Common myeloid progenitor, CD34-positive (primary cell): Measurements from ENCODE around the gene UFD1.
"Not testable (repeated sequence)": the region's sequence is repeated elsewhere in the genome, so short reads cannot be mapped to it uniquely, and the experiment has no call there.

Source experiments
- CTCF ChIA-PET: fragments of 350-600 bp; sonication (Branson Sonifier 250); formaldehyde crosslinking; loops from one replicate; lab custom pipeline; 2021; ENCODE audit warnings: antibody characterized with exemption; lab: Charles Lee
- POLR2A ChIA-PET: fragments of 350-600 bp; sonication (Branson Sonifier 250); formaldehyde crosslinking; loops from one replicate; lab custom pipeline; 2021; ENCODE audit warnings: antibody characterized with exemption; lab: Charles Lee
- DNase-seq, 3 donors: peaks; one replicate each; pipeline versions ENCODE4 v3.0.0 to v3.0.0-alpha.2; 2013
- H3K27ac ChIP-seq, 2 experiments: 1 replicate in 1 of 2; 2 replicates in 1 of 2; pipeline ENCODE4 v1.7.0; 2013; ENCODE audit warnings: inconsistent platforms in 2 of 2, low read length in 2 of 2, mild to moderate bottlenecking in 2 of 2, low read depth in 1 of 2, moderate library complexity in 1 of 2; ENCODE audit not compliant: severe bottlenecking in 2 of 2, insufficient read depth in 1 of 2, poor library complexity in 1 of 2
- H3K27me3 ChIP-seq, 5 experiments: replicated peaks in 2 of 5; 1 replicate in 3 of 5; 2 replicates in 2 of 5; pipeline versions ENCODE4 v1.6.1 to v1.7.0; 2013; ENCODE audit warnings: low read length in 4 of 5, mild to moderate bottlenecking in 2 of 5, moderate library complexity in 2 of 5, inconsistent platforms in 1 of 5; ENCODE audit not compliant: insufficient read depth in 5 of 5, control insufficient read depth in 4 of 5
- H3K36me3 ChIP-seq, 4 experiments: 1 replicate in 2 of 4; 2 replicates in 2 of 4; pipeline versions ENCODE4 v1.6.1 to v1.7.0; 2013; ENCODE audit warnings: low read length in 3 of 4, control low read depth in 1 of 4, mild to moderate bottlenecking in 1 of 4; ENCODE audit not compliant: control insufficient read depth in 4 of 4, insufficient read depth in 4 of 4
- H3K4me1 ChIP-seq, 4 experiments: 1 replicate in 3 of 4; 2 replicates in 1 of 4; pipeline versions ENCODE4 v1.6.1 to v1.7.1; 2013; ENCODE audit warnings: low read length in 3 of 4, mild to moderate bottlenecking in 3 of 4, control low read depth in 1 of 4, inconsistent platforms in 1 of 4, moderate library complexity in 1 of 4; ENCODE audit not compliant: control insufficient read depth in 4 of 4, insufficient read depth in 4 of 4; ENCODE audit errors: control extremely low read depth in 1 of 4
- H3K4me3 ChIP-seq, 7 experiments: 1 replicate in 4 of 7; 2 replicates in 3 of 7; pipeline versions ENCODE4 v1.5.1 to v1.7.0; 2013; ENCODE audit warnings: mild to moderate bottlenecking in 7 of 7, low read length in 6 of 7, moderate library complexity in 6 of 7, inconsistent platforms in 2 of 7, low read depth in 2 of 7, control low read depth in 1 of 7; ENCODE audit not compliant: insufficient read depth in 4 of 7, control insufficient read depth in 1 of 7; ENCODE audit errors: extremely low read depth in 1 of 7
- H3K9me3 ChIP-seq, 5 experiments: 1 replicate in 4 of 5; 2 replicates in 1 of 5; pipeline versions ENCODE4 v1.6.1 to v1.7.1; 2013; ENCODE audit warnings: low read length in 4 of 5, mild to moderate bottlenecking in 2 of 5, inconsistent platforms in 1 of 5, low read depth in 1 of 5, moderate library complexity in 1 of 5; ENCODE audit not compliant: control insufficient read depth in 4 of 5, insufficient read depth in 2 of 5; ENCODE audit errors: control extremely low read depth in 1 of 5
- WGBS: methylation state at CpG from one replicate; pipeline ENCODE4 v1.1.5; 2013; ENCODE audit not compliant: insufficient coverage; 5-methylcytosine and 5-hydroxymethylcytosine counted together

The UFD1 gene

DNA sequence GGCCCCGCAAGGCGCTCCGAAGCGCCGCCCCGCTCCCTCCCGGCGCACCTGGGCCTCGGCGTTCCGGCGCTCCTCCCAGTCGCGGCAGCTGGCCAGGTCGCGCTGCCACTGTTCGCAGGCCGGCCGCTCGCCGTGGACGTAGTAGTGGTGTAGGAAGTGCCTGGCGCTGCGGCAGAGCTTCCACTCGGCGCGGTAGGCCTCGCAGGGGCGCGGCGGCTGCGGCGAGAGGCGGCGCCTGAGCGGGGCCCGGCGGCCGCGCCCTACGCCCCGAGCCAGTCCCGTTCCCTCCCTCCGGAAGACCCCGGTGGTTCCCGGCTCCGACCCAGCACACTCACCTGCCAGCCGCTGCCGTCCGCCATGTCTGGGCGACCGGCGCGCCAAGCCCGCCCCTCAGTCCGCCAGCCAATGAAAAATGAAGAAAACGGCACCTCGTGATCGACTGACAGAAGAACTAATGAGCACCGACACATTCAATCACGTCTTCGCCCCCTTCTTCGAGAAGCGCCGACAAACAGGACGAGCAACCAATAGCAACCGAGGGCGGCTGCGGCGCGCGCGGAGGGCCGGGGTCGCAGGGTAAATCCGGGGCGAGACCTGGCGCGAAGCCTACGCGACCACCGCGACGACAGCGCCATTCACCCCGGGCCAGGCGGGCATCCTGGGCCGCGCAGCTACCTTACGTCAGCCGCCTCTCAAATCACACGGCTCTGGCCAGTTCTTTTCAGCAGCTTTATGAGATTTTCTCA is 31.5 kb downstream of the UFD1 start, which contains the start of gene C22orf39:
Gene C22orf39, minus strand, starts transcription at position 382 of the 746 bp plus-strand sequence. Its CDS starts 23 bp downstream, at position 359.
- Histone ChIP-seq H3K9me3 (no peaks in the 10 kb centered on the region), H3K27ac (peak within 1 kb of the TSS; percentile 75 to 92), H3K4me3 (peak within 1 kb of the TSS; percentile 67 to 96 (median 89)), H3K27me3 (no peaks in the 10 kb centered on the region), H3K4me1 (peaks cover 9 to 29% (median 20%) of the 10 kb centered on the region in 4 experiments), H3K36me3 (peaks cover 6 to 56% (median 28%) of the 10 kb centered on the region in 4 experiments)
- WGBS: 0% methylated on average over 77 of the region's 92 CpGs
- ChIA-PET POLR2A (interaction anchor here (0.6 to 1.6 kb wide), 4 partner anchors 9 to 337 kb away, joined by 3 to 6 read pairs (median 4); partner anchors contain the start of gene MRPL40), CTCF (interaction anchor here (0.8 to 1.3 kb wide), 2 partner anchors 10 to 16 kb away, joined by 3 read pairs; partner anchors contain the start of genes HIRA and MRPL40)
- DNase-seq: peak; percentile 90 to 96 (median 94)

DNA sequence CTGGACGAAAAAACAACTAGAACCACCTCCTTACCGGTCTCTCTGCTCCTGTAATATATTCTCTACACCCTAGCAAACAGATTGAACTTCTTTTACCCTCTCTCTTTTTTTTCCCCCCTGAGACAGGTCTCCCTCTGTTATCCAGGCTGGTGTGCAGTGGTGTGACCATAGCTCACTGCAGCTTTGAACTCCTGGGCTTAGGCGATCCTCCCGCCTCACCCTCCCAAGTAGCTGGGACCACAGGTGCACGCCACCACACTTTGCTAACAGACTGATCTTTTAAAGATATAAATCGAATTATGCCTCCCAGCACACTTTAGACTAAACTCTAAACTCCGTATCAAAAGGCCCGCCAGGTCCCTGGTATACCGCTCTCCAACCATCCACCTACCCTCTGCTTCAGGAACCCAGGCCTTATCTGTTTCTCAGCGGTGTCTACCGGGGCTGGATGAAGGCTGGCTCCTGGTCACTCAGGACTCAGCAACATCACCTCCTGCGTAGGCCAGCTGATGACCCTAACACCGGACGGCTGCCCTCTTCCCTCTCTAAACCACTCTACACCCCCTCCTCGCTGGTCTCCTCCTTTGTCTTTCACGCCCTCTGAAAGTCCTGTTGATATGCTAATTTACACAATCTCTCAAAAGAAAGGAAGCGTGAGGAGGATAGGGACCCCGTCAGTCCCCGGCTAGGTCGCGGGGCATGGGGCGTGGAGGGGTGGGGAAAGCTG is 32.2 kb downstream of the UFD1 start:
- peak in 1 of 3 donors; percentile 20 for DNase-seq
- ChIA-PET POLR2A (interaction anchor here (0.6 to 1.6 kb wide), 4 partner anchors 8 to 337 kb away, joined by 3 to 6 read pairs (median 4); partner anchors contain the start of gene MRPL40), CTCF (interaction anchor here (1.3 kb wide), 1 partner anchor 15 kb away, joined by 3 read pairs; the partner anchor contains the start of genes HIRA and MRPL40)
- peaks cover 6 to 55% (median 26%) of the 10 kb centered on the region in 4 experiments for H3K36me3 ChIP-seq
- H3K4me3 ChIP-seq: peak overlapping the region; percentile 67 to 96 (median 89)
- H3K4me1 ChIP-seq: peaks cover 9 to 29% (median 20%) of the 10 kb centered on the region in 4 experiments
- H3K27ac ChIP-seq: peak overlapping the region; percentile 75 to 92
- H3K27me3 ChIP-seq: no peaks in the 10 kb centered on the region
- no peaks in the 10 kb centered on the region for H3K9me3 ChIP-seq
- 39% methylated on average over 17 of the region's 22 CpGs for WGBS

DNA sequence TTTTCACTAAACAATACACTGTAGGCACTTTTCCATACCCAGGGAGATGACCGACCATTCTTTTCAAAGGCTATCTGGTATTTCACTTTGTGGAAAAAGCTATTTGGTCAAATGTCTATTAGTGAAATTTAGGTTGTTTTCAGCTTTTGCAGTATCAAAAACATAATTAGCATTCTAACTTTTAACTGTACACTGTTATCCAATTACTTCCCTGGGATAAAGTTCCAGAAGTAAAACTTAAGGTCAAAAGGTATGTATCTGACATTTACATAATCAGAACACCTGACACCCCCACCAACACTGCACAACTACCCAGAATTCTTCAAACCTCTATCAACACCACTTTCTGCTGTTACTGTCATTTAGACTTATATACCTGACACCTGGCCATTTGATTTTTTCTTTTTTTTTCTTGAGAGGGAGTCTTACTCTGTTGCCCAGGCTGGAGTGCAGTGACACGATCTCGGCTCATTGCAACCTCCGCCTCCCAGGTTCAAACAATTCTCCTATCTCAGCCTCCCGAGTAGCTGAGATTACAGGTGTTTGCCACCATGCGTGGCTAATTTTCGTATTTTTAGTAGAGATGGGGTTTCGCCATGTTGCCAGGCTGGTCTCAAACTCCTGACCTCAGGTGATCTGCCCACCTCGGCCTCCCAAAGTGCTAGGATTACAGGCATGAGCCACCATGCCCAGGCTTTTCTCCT is 33.6 kb downstream of the UFD1 start:
- H3K27me3 ChIP-seq, H3K4me3 ChIP-seq, H3K9me3 ChIP-seq, DNase-seq: not testable (repeated sequence)
- Histone ChIP-seq H3K36me3 (peaks cover 6 to 56% (median 19%) of the 10 kb centered on the region in 4 experiments), H3K27ac (peak overlapping the region in 1 of 2 experiments; percentile 11), H3K4me1 (peaks cover 9 to 29% (median 20%) of the 10 kb centered on the region in 4 experiments)
- POLR2A ChIA-PET: interaction anchor here (1.0 kb wide), 1 partner anchor 14 kb away, joined by 4 read pairs; the partner anchor contains the start of gene HIRA
- WGBS: 94% methylated on average over 7 of the region's 9 CpGs
- CTCF ChIA-PET: interaction anchor here (2.3 kb wide), 1 partner anchor 12 kb away, joined by 10 read pairs; no protein-coding TSS in a partner anchor

DNA sequence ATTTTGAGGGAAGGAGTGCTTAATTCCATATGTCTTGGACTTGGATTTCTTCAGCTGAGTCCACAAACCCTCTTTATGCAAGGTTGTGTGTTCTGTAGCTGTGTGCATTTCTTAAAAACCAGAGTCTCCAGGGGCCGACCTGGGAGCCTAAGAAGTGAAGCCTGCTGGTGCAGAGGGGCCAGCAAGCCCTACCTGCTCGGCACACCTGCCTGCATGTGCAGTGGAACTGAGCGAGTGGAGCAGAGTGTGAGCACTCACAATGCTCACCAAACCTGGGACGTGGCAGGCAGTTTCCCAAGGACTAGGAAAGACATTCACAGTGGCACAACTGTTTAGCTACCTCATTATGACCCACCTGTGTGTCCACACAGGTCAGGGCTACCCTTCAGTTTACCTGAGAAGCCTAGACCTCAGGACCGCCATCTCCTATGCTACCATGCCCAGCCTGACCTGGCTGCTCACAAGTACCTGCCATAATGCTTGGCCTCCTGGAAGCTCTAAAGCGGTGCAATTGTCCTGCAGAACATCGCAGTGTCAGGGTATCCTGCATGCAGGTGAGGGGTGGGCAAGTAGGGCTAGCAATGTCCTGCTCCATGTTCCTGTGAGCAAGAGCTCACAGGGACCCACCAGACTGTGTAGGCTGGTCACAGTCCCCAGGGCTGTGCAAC is 35.3 kb downstream of the UFD1 start:
- H3K27ac ChIP-seq: no peak overlapping the region

DNA sequence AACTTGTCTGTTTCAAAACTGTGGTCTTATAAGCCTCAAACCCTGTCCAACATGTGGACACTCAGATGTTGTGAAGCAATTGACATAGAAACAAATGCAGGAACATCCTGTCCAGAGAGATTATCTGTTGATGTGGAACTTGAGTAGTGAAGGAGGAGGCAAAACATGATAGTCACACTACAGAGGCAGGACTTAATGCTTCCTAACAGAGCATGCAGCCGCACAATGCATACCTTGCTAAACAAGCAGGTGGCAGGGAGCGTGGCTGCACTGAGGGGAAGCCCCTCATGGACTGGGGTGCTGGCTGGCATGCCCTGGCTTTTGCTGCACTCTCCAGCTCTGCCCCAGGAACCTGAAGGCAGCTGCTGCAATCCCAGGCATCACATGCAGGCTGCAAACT is 36.8 kb downstream of the UFD1 start:
- no peak overlapping the region for H3K27ac ChIP-seq
- no peak overlapping the region for H3K4me3 ChIP-seq
- peaks cover 5 to 51% (median 19%) of the 10 kb centered on the region in 4 experiments for H3K36me3 ChIP-seq
- DNase-seq: no peak
- ChIA-PET POLR2A (no interaction called here), CTCF (no interaction called here)
- WGBS: 100% methylated on average over 2 of the region's 2 CpGs
- no peaks in the 10 kb centered on the region for H3K27me3 ChIP-seq
- H3K4me1 ChIP-seq: peaks cover 6 to 16% (median 10%) of the 10 kb centered on the region in 4 experiments
- H3K9me3 ChIP-seq: no peaks in the 10 kb centered on the region

More for the DNA sequence above, 35.3 kb downstream of the UFD1 start:
- CTCF ChIA-PET: interaction anchor here (2.3 kb wide), 1 partner anchor 10 kb away, joined by 10 read pairs; no protein-coding TSS in a partner anchor
- Histone ChIP-seq H3K9me3 (no peaks in the 10 kb centered on the region), H3K4me3 (no peak overlapping the region), H3K27me3 (no peaks in the 10 kb centered on the region), H3K4me1 (peaks cover 9 to 24% (median 19%) of the 10 kb centered on the region in 4 experiments), H3K36me3 (peaks cover 5 to 49% (median 18%) of the 10 kb centered on the region in 4 experiments)
- no peak for DNase-seq
- WGBS: 83% methylated on average over 7 of the region's 7 CpGs
- POLR2A ChIA-PET: no interaction called here
